Activated CD8-positive, alpha-beta memory T cell treated with anti-CD3 and anti-CD28 coated beads, Interleukin-2, amount 50 U/mL, for 1 hour (primary cell): ENCODE results near the gene GAS7.
"Not testable (repeated sequence)": the region's sequence is repeated elsewhere in the genome, so short reads cannot be mapped to it uniquely, and the experiment has no call there.

Experiments
- DNase-seq: peaks from one replicate; pipeline ENCODE4 v3.0.0-alpha.2; 2020; ENCODE audit errors: extremely low read depth

GAS7 gene

GRCh38 chr17:10022416-10022815 lies 176.0 kb downstream of the GAS7 start:
- no peak for DNase-seq

DNA sequence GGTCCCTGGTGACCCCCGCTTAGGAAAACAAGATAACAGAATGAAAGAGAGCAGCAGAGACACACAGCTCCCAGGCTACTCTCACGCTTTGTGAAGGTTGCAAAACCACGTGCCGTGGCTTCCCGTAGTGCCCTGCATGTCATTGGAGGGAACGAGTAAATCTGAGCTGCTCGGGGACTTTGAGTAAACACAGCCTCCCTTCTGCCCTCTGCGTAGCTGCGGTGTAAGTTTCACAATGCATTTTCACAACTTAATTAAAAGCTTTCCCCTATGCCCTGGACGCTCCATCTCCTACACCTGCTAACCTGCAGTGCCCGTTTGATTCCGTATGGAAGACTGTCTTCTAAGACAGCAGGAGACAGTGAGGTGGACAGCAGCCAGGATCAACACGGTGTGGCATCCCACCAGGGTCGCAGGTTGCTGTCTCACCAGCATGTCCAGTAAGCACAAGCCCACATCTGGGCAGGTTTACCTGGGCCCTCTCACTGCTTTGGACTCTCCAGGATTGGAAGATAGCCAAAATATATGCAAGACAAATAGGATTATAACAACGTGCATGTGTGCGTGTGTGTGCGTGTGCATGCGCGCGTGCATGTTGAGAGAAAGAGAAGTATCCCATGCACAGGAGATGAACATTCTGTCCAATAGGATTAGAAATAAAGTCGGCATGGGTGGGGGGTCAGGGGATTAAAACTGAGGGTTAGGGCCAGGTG lies 177.0 kb downstream of the GAS7 start:
- DNase-seq = no peak

GRCh38 chr17:10019941-10020451 lies 178.4 kb downstream of the GAS7 start:
- DNase-seq = no peak

DNA sequence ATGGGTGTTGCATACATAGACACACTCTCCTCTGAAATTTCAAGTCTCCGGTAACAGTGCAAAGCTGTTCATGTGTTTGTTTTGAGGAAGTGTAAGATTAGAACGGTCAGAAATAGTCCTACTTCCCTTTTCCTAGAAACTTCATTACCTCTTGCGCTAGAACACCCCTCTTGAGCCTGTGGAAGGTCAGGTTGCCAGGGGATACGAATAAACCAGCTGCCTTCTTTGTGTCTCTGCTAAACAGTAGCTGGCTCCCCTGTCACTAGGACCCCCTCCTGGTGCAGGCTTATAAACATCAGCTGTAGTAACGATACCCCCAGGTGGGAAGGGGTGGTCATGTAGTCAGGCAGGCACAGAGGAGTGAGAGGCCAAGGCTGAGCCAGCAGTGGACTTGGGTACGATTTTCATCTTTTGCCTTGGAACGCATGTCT lies 179.9 kb downstream of the GAS7 start:
- no peak for DNase-seq

DNA sequence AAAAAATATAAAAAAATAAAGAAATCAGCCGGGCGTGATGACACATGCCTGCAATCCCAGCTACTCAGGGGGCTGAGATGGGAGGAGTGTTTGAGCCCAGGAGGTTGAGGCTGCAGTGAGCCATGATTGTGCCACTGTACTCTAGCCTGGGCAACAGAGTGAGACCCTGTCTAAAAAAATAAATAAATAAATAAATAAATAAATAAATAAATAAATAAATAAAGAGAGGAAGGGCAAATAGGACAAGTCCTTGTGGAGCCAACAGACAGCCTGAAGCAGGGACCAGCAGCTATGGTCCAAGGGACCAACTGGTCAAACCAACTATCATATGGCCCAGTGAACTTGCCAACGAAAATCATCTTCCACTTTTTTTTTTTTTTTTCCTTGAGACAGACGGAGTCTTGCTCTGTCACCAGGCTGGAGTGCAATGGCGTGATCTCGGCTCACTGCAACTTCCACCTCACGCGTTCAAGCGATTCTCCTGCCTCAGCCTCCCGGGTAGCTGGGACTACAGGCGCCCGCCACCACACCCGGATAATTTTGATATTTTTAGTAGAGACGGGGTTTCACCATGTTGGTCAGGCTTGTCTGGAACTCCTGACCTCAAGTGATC lies 181.3 kb downstream of the GAS7 start:
- DNase-seq = not testable (repeated sequence)

- DNase-seq = no peak
These were observed 184.9 kb downstream of the GAS7 start for GRCh38 chr17:10013365-10014112.

GRCh38 chr17:10010752-10011151 lies 187.7 kb downstream of the GAS7 start:
- no peak for DNase-seq

GRCh38 chr17:10003705-10004104 lies 194.7 kb downstream of the GAS7 start:
- no peak for DNase-seq

GRCh38 chr17:10002567-10003360 lies 195.6 kb downstream of the GAS7 start:
- DNase-seq = not testable (repeated sequence)

DNA sequence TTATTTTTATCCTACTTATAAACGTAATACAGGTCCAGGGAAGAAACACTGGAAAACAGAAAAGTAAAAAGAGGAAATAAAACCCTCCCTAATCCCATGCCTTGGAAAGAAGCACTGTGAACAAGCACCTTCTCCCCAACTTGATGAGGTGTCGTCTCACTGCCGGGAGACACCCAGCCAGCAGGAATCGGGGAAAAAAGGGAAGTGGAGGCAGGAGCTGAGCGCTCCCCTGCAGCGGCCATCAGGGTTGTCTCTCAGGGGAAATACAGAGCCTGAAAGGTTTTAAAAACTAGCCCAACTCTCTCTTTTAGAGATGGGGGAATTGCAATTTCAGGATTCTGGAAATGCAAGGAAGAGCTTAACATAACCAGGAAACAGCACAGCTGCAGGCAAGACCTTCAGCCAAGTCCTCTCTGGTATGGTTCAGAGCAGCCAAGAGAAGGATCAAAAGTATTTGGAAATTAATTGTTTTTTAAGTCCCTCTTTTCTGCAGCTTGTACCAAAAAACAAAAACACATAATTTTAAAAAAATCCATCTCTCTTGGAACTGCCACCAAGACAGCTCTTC lies 197.0 kb downstream of the GAS7 start:
- no peak for DNase-seq

DNA sequence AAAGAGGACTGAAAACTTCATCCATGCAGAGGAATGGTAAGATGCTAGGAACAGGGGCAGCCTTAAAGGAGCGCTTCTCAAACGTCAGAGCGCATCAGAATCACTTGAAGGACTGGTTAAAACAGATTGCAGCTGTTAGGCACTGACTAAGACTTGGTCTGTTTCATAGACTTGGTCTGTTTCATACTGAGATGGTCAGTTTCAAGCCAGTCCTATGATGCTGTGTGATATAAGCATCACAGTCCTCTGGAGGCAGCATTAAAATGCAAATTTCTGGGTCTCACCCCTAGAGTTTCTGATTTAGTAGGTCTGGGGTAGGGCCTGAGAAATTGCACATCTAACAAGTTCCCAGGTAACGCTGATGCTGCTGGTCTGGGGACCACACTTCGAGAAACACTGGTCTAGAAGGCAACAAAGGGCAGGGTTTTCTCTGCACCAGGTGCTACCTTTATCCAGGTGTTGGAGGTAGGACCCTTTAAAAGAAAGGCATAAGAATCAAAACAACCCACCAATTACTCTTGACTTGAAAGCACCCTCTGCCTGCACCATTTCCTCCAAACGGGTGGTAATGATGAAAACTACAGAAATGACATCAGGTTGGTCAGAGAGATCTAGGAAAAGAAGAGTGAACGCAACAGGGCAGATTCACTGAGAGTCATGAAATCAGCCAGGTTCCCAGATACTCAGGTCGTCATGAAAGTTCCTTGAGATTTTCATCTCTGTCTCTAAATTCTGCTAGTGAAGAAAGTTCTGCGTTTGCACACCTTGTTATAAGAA lies 198.3 kb downstream of the GAS7 start:
- DNase-seq = no peak

GRCh38 chr17:9998060-9998459 lies 200.3 kb downstream of the GAS7 start:
- DNase-seq = no peak

DNA sequence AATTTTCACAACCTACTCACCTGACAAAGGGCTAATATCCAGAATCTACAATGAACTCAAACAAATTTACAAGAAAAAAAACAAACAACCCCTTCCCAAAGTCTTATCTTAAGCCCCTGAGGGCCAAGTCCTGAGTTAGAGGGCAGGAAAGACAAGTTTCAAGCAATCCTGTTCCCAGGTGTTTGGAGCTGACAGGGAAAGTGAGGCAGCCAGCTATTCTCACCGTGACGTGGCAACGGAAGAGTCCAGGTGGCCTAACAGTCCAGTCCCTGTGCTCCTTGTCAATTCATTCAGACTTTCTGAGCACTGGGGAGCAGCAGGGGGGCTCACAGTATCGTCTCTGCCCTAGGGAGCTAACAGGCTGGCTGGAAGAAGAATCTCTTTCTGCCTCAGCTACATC lies 203.6 kb downstream of the GAS7 start:
- DNase-seq = no peak

DNA sequence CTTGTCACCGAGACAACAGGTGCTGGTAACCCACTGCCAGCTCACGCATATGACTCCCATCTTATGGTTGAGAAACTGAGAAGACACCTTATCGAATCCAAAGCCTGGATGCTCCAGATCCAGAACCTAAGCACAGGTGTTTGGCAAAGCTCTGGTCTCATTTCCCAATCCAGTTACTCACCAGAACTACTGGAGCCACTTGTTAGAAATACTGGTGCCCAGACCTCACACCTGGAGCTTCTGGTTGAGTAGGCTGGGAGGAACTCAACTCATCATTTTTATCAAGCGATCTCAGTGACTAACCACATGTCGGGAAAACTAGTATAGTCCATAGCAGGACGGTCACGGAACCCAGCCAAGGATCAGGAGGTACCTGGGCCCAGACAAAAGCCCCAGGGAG lies 206.6 kb downstream of the GAS7 start:
- DNase-seq = no peak

DNA sequence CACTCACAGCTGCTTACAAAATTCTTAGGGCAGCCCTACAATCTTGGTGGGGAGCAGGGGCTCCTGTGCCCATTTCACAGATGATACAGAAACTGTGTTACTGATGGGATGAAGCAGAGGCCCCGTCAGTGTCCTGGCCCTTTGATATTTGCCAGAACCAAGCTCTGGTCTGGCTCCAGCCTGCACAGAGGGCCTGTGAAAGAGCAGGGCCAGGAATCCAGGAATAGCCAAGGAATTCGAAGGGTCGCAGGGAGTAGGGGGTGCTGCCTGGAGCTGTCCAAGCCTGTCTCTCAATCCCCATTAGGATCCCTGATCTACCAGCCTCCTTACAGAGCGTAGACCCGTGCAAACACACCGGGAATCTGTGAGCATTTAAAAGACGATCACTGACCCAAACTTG lies 207.1 kb downstream of the GAS7 start:
- DNase-seq = no peak

- DNase-seq = no peak
These were observed 210.4 kb downstream of the GAS7 start for GRCh38 chr17:9987779-9988585.

- DNase-seq = no peak
These were observed 211.5 kb downstream of the GAS7 start for GRCh38 chr17:9986754-9987382.

- no peak for DNase-seq
These were observed 212.8 kb downstream of the GAS7 start for GRCh38 chr17:9985646-9986045.

GRCh38 chr17:9984768-9985167 lies 213.6 kb downstream of the GAS7 start:
- no peak for DNase-seq
